HG03280 (cell line): ENCODE results near the gene TRPM7.
A peak's percentile ranks its signal among the peaks of the same experiment; 100 is the strongest.
"Not testable (repeated sequence)": the region's sequence is repeated elsewhere in the genome, so short reads cannot be mapped to it uniquely, and the experiment has no call there.

Experiments
- ATAC-seq: cut with Tn5 transposase; IDR thresholded peaks from one replicate; pipeline ENCODE4 v1.9.1; 2021; ENCODE audit warnings: mild to moderate bottlenecking, moderate library complexity; ENCODE audit not compliant: unreplicated experiment

Gene TRPM7, protein sequence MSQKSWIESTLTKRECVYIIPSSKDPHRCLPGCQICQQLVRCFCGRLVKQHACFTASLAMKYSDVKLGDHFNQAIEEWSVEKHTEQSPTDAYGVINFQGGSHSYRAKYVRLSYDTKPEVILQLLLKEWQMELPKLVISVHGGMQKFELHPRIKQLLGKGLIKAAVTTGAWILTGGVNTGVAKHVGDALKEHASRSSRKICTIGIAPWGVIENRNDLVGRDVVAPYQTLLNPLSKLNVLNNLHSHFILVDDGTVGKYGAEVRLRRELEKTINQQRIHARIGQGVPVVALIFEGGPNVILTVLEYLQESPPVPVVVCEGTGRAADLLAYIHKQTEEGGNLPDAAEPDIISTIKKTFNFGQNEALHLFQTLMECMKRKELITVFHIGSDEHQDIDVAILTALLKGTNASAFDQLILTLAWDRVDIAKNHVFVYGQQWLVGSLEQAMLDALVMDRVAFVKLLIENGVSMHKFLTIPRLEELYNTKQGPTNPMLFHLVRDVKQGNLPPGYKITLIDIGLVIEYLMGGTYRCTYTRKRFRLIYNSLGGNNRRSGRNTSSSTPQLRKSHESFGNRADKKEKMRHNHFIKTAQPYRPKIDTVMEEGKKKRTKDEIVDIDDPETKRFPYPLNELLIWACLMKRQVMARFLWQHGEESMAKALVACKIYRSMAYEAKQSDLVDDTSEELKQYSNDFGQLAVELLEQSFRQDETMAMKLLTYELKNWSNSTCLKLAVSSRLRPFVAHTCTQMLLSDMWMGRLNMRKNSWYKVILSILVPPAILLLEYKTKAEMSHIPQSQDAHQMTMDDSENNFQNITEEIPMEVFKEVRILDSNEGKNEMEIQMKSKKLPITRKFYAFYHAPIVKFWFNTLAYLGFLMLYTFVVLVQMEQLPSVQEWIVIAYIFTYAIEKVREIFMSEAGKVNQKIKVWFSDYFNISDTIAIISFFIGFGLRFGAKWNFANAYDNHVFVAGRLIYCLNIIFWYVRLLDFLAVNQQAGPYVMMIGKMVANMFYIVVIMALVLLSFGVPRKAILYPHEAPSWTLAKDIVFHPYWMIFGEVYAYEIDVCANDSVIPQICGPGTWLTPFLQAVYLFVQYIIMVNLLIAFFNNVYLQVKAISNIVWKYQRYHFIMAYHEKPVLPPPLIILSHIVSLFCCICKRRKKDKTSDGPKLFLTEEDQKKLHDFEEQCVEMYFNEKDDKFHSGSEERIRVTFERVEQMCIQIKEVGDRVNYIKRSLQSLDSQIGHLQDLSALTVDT (N-terminal part only)

DNA sequence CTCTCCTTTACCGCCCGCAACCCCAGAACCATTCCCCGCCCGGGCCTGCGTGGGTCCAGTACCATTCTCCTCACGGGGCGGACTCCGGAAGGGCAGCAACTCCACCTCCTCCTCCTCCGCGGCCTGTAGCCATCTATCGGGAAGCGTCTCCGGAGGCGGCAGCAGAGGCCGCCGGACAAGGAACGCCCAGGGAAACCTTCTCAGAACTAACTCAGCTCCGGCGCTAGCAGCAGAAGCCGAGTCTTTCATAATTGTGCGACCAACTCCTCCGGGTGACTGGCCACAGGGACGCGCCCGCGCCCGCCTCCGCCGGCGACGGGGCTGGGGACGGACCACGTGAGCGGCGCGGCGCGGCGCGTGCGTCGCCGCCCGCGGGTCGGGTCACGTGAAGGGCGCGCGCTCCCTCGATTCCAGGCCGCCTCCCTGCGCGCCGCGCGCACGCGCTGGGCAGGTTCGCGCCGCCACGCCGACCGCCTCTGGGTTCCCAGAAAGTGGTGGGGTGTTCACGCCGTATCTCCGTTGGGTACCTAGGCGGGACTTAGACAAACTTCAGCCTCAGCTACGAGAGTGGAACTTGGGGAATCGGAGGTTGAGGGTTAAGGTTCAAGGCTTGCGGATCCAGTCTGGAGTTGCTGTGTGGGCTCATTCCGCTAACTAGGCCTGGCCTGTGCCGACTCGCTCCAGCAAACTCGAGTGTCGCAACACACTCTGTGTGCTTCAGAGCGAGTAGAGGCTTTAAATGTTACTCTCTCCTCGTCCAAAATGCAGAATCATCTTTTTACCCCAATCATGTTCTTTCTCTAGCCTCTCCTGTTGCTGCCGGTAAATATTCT, at the start of gene TRPM7:
Gene TRPM7 (minus strand): TSS at position 329 of the 833 bp plus-strand sequence. CDS start 264 bp downstream, at position 65.
- ATAC-seq, result peak; percentile 84

DNA sequence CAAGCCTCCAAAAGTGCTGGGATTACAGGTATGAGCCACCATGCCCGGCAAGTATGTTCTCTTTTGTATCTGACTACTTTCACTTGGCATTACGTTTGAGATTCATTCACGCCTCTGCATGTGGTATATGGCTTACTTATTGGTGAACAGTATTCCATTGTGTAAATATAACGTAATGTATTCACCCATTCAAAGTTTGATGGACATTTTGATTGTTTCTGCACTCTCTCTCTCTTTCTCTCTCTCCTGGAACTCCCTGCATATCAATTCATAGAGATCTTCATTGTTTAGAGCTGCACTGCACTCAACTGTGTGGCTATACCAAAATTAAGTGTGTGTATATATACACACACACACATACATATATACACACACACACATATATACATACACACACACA, 48.6 kb upstream of the TRPM7 start:
- no peak for ATAC-seq

DNA sequence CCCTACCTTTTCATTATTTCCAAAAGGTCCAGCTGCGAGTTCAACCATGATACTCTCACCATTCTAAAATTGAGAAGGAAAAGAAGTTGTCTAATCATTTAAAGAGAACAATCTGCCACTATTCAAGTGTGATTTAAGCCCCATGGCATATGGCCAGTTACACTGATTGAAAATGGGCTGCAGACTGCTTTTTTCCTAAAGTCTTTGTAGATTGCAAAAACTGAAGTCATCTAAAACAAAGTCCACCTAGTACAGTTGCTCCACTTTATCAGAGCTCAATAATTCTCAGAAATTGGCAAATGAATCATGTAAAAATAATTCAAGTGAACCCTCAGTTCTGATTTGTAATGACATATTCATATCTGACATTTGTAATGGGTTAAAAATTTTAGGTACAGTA, 39.7 kb upstream of the TRPM7 start:
- no peak for ATAC-seq

DNA sequence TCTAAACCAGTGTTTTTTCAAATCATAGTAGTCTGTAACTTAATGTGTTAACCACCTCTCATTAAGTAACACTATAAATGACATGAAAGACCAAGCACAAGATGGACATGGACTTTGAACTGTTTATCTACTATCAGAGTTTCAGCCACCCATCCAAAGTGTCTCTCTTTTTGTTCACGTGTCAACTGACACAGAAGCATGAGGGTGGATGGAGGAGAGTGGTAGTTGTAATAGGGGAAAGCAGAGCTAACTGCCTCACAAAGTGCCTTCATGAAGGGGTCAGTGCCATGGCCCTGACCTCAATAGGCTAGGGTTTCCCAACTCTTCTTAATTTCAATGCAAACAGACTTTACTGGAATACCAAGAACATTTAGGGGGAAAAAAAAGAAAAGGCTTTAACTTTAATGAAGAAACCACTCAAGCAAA, 32.1 kb upstream of the TRPM7 start:
- ATAC-seq, result no peak

DNA sequence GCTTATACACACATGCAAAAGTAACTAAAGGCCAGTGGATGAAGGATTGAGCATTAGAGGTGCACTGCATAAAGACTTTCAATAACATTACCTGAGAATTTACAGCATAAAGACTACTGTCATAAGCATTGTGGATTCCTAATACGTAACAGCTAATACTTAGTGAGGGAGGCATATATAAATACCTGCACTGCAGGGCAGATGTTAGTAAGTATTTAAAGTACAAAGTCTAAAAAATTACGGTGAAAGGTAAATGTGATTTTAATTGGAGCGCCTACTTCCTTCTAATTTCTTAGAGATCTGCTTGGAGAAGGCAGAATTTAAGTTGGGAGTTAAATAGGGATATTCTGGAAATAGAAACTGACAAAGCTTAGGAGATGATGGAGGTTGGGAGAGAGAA, 25.4 kb upstream of the TRPM7 start:
- ATAC-seq, result no peak

DNA sequence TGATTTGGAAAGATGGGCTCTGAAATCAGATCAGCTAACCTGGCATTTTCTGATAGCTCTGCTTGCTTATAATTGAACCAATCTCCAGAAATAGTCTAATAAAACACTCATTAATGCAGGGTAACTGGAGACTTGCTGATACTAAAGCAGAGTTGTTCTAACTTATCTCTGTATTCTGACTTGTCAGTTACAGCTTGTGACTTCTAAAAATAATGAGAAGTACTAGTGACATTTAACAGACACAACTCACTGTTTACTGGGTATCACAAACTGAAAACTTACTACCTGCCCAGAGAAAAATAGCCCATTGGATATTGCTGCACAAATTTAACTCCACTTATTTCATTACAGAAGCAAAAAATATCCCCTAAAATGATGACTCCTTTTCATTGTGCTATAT, 24.0 kb upstream of the TRPM7 start:
- no peak for ATAC-seq

DNA sequence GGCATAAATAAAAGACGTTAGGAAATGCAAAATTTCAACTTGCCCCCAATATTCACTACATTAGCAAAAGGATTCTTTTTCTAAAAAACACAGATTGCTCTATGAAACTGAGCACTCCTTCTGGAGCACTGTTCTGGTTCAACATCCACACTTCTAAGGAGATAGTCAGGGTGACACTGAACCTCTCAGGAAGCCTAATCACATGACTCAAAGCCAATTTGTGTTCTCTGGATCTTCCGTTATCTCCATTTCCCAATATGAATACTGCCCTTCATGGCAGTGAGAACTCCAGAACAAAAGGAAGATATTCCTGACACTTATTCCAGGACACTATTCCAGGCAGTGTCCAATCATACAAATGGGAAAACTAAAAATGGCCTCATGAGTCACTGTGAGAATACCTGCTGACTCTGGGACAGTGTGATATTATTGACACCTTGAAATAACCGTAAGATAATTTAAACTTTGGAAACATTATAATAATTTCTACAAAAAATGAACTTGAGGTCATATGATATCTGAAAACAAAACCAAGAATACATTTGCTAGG, 21.4 kb upstream of the TRPM7 start:
- no peak for ATAC-seq

DNA sequence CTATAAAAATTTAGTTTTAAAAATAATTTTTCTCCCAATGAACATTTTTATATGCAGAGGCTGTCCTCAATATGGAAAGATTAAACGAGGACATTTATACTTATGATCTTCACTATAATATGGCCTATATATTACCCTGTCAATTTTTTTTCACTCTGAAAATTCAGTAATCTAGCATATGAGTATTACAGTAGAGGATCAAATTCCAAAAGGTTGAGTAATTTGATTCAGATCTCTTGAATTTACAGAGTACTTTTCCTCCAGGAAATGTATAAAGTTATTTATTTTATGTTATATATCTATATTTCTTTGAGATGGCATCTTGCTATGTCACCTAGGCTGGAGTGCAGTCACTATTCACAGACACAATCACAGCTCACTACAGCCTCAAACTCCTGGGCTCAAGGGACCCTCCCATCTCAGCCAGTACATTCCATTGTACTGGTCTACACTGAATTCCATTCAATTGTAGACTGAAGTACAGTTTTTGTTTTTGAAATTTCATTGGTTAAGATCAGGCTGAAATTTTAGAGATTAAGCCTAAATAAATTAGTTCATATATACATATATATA, 16.3 kb upstream of the TRPM7 start:
- no peak for ATAC-seq

DNA sequence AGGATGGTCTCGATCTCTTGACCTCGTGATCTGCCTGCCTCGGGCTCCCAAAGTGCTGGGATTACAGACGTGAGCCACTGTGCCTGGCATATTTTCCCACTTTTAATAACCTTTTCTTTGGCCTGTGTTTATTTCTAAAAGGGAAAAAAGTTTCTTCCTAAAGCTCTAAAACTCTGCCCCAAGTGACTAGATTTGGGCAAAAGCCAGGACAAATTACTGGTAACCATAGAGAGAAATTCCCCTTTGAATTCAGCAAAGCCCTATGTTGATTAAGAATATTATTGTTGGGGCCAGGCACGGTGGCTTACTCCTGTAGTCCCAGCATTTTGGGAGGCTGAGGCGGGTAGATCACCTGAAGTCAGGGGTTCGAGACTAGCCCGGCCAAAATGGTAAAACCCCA, 11.5 kb upstream of the TRPM7 start:
- no peak for ATAC-seq

DNA sequence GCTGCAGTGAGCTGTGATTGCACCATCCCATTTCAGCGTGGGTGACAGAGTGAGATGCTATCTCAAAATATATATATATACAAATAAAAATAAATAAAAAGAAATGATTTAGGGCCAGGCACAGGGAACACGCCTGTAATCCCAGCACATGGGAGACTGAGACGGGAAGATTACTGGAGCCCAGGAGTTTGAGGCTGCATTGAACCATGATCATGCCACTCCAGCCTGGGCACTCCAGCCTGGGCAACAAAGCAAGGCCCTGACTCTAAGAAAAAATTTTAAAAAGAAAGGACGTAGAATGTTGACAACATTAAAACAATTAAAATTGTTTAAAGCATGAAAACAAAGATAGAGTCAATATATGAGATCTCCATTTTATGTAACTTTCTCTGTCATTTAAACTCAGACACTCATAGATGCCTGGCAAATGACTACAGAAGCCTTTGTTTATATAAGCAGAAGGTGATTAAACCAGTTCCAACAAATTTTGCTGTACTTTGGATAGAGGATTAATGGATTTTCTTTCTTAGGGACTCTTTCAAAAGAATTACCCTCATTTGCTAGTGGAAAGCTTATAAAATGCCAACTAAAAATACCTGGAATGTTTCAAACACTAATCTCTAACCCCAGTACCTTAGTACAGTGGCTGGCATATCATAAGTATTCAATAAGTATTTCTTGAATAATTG, 10.7 kb upstream of the TRPM7 start:
- no peak for ATAC-seq

DNA sequence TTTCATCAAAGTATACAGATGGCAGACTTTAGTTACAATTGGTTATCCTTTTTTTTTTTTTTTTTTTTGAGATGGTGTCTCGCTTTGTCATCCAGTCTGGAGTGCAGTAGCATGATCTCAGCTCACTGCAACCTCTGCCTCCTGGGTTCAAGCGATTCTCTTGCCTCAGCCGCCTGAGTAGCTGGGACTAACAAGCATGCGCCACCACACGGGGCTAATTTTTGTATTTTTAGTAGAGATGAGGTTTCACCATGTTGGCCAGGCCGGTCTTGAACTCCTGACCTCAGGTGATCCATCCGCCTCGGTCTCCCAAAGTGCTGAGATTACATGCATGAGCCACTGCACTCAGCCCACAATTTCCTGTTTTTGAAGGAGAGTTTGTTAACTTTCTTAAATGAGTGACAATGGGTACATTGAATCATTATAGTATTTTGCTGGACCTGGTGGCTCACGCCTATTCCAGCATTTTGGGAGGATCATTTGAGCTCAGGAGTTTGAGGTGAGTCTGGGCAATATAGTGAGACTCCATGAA, 8.1 kb upstream of the TRPM7 start:
- ATAC-seq, result not testable (repeated sequence)

DNA sequence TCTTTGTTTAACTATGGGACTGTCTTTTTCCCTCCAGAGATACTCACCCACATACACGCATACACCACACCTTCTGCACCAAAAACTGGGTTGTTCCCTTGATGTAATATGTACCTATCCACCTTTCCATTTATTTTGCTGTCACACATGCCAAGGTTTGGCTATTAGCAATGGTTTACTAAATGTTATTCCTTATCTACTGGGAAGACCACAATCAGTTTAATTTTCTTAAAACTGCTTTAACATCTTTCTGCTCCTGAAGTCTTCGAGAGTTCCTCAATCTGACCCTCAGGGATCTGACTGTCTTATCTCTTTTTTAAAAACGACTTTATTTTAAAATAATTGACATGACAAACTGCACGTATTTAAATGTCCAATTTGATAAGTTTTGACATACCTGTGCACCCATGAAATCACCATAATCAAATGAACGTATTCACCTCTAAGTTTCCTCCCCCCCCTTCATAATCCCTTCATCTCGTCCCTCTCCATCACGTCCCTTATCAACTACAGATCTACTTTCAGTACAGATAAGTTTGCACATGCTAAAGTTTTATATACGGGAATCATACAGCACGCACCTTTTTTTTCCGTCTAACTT, 805 bp upstream of the TRPM7 start:
- peak; percentile 0 for ATAC-seq

DNA sequence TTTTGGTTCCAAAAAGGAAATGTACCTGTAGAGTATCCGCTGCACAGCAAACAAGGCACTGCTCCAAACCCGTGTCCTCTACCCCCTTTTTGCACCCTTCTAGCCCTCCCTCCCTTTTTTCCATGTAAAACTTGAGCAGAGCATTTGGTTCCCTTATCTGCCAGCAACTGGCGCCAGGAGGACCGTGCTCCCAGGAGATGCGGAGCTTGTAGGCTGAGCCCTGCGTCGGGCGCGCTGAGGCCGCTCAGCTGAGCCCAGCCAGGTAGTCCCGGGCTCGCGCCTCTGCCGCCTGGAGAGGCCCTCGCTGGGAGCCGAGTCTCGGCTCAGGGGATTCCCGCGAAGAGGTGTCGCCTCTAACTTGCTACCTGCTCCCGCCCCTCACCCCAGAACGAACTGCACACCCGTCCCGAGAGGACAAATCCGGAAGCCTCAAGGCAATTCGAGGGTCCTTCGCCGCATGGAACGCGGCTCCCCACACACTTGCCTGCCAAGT, 575 bp downstream of the TRPM7 start:
- peak; percentile 47 for ATAC-seq

DNA sequence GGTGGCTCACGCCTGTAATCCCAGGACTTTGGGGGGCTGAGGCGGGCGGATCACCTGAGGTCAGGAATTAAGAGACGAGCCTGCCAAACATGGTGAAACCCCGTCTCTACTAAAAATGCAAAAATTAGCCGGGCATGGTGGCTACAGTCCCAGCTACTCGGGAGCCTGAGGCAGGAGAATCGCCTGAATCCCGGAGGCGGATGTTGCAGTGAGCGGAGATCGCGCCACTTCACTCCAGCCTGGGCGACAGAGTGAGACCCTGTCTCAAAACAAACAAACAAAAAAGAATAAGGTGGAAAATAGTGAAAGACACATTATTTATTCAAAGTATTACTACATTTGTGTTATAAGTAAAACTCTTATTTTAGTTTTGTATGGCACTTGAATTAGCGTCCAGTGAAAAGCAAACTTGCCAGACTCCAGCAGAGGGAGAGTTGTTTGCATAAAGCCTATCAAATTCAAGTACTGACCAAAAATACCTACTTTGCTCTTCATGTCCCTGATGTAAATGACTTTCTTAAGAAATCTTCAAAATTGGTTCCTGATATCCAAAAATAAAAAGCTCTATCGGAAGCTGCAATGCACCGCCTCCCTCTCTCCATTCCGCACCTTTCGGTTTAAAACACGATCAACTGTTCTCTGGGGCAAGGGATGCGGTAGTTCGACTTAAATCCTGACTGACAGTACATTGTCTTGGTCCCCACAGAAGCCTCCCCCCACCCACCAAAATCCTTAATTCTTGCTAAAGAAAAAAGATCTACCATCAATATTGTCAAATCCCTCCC, 1.2 kb downstream of the TRPM7 start:
- ATAC-seq, result no peak

DNA sequence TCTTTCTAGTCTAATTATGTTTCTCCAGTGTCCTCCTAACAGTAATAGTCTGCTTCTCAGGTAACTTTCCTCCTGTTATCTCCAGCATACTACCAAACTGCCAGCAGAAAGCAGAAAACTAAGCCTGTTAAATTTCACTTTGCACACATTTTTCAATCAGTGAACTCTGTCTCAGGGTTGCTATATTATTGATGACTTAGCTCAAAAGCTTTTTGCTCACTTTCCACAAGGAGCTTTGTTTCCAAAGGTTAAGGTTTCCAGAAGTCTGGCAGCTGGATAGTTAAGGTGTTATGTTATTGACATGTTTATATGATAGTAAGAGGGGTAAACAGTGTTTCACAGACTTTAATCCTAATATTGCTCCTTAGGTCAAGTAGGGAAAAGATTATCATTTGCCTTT, 5.1 kb downstream of the TRPM7 start:
- ATAC-seq, result no peak

DNA sequence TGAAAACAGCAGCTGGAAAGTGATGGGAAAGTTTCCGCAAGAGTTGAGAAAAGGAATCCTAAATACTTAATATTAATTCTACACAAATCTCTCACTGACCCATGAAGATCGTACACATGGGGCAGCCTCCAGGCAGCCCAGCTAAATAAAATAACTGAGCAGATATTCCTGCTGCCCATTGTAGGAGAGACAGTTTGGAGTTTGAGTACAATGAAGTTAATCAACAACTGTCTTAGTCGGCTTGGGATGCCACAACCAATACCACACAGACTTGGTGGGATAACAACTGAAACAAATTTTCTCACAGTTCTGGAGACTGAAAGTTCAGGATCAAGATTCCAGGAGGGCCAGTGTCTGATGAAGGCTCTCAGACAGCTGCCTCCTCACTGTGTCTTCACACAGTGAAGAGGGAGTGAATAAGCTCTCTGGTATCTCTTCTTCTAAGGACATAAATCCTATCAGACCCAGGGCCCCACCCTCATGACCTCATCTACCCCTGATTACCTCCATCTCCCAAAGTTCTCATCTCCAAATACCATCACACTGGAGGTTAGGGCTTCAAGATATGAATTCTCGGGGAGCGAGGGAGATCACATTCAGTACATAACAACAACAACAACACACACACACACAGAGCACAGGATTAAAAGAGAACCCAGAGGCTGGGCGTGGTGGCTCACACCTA, 9.7 kb downstream of the TRPM7 start:
- no peak for ATAC-seq
